Mammary epithelial cell (primary cell): Measurements from ENCODE around the gene TTC28.

ENCODE experiments used
- CTCF ChIP-seq, 2 donors: IDR thresholded peaks in 1 of 2; conservative IDR thresholded peaks in 1 of 2; 2 replicates each; pipeline ENCODE4 v1.5.1; 2011 to 2012; ENCODE audit warnings: inconsistent platforms in 2 of 2, low read length in 2 of 2, mild to moderate bottlenecking in 2 of 2, control low read depth in 1 of 2, low read depth in 1 of 2; ENCODE audit not compliant: insufficient read depth in 1 of 2; ENCODE audit errors: extremely low read depth in 1 of 2
- EZH2 ChIP-seq: IDR thresholded peaks from 2 replicates; pipeline ENCODE4 v1.6.1; 2012; ENCODE audit warnings: low read length, inconsistent platforms, borderline replicate concordance

GRCh38 chr22:28443526-28443876 lies 236.1 kb downstream of the TTC28 start:
- TF ChIP-seq CTCF (conservative IDR thresholded peaks at IDR 0.05 in 1 of 2, IDR thresholded peaks at IDR 0.05 in 1 of 2; ENCODE audit: extremely low read depth in 1 of 2, insufficient read depth in 1 of 2, low read depth in 1 of 2, low read length in 2 of 2) (no peak), EZH2 (no peak)
